ENCODE results near the gene RAB10.

- TF ChIP-seq CTCF (conservative IDR thresholded peaks at IDR 0.05; ENCODE audit: low read depth, low read length) (no peak), EZH2 (IDR thresholded peaks at IDR 0.05; ENCODE audit: borderline replicate concordance, low read depth, low read length, poor library complexity, severe bottlenecking) (no peak)
Measured at GRCh38 chr2:26169226-26169625, 135.3 kb downstream of the RAB10 start.
